GM21390 (cell line): ENCODE data around the gene CACFD1.
A peak's percentile ranks its signal among the peaks of the same experiment; 100 is the strongest.

Experiments used
- ATAC-seq: cut with Tn5 transposase; IDR thresholded peaks from one replicate; pipeline ENCODE4 v1.9.1; 2021; ENCODE audit not compliant: unreplicated experiment

The CACFD1 gene

GRCh38 chr9:133459476-133460404 is at the start of gene CACFD1:
Gene CACFD1, plus strand, starts transcription at chr9:133459978. Its CDS starts 89 bp downstream, at chr9:133460067.
- ATAC-seq: peak; percentile 74

- no peak for ATAC-seq
These were observed 44.6 kb upstream of the CACFD1 start for GRCh38 chr9:133415170-133415569.

GRCh38 chr9:133417541-133418461 is 42.0 kb upstream of the CACFD1 start, which contains the start of gene REXO4:
Gene REXO4, minus strand, starts transcription at chr9:133418010. Its CDS starts 166 bp downstream, at chr9:133417844.
- peak; percentile 65 for ATAC-seq

GRCh38 chr9:133419005-133419404 is 40.8 kb upstream of the CACFD1 start:
- ATAC-seq: no peak

GRCh38 chr9:133420392-133420827 is 39.4 kb upstream of the CACFD1 start:
- no peak for ATAC-seq

- ATAC-seq: no peak
These were observed 37.9 kb upstream of the CACFD1 start, which contains the start of gene ADAMTS13 for GRCh38 chr9:133421615-133422542. Gene ADAMTS13, plus strand, starts transcription at chr9:133422367. Its CDS starts 77 bp downstream, at chr9:133422444.

GRCh38 chr9:133423216-133423615 is 36.6 kb upstream of the CACFD1 start:
- no peak for ATAC-seq

- no peak for ATAC-seq
These were observed 35.6 kb upstream of the CACFD1 start for GRCh38 chr9:133424187-133424586.

GRCh38 chr9:133425049-133425632 is 34.6 kb upstream of the CACFD1 start:
- ATAC-seq: no peak

- no peak for ATAC-seq
These were observed 33.8 kb upstream of the CACFD1 start for GRCh38 chr9:133426011-133426410.

GRCh38 chr9:133427658-133428348 is 32.0 kb upstream of the CACFD1 start:
- no peak for ATAC-seq

GRCh38 chr9:133428617-133429101 is 31.1 kb upstream of the CACFD1 start:
- ATAC-seq: no peak

- no peak for ATAC-seq
These were observed 30.6 kb upstream of the CACFD1 start for GRCh38 chr9:133429214-133429613.

- ATAC-seq: no peak
These were observed 30.1 kb upstream of the CACFD1 start for GRCh38 chr9:133429641-133430161.

- no peak for ATAC-seq
These were observed 29.5 kb upstream of the CACFD1 start for GRCh38 chr9:133430244-133430643.

- ATAC-seq: no peak
These were observed 26.4 kb upstream of the CACFD1 start for GRCh38 chr9:133433351-133433843.

GRCh38 chr9:133436681-133437080 is 23.1 kb upstream of the CACFD1 start:
- ATAC-seq: no peak

GRCh38 chr9:133437753-133438531 is 21.8 kb upstream of the CACFD1 start:
- no peak for ATAC-seq
